ENCODE measurements around the gene BAD. TPM values are rescaled to one million over a fixed set of nuclear protein-coding genes. Genes with fewer than 3 reads are reported as not detected.

Gene BAD
- total and polyA plus RNA-seq, 10 of the 15 experiments (the other 5 are each of a cell fraction or from before 2014, with no cell fraction given), result 1.5 to 67.2 (median 39.6) TPM

DNA sequence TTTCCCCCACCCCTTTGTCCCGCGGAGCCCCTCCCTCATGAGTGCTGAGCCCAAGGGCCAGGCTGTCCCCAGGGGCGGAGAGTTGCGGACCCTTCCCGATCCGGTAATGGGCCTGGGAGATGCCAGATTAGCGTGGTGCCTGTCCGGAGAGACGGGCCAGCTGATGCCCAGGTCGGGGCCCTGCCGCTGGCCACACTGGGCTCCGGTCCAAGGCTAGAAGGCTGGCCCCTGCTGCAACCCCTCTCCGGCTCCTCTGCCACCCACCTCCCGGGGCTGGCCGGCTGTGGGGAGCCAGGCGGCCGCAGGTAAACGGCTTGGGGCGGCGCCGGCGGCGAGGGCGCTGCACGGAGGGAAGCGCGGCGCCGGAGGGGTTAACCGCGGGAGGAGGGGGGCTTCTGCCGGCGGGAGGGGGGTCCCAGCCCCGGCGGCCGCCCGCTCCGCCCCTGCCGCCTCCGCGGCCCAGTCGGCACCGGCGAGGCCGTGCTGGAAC lies 6.8 kb upstream of the BAD start, which contains the start of gene KCNK4 (continued):
- TF ChIP-seq, protein P1, sequence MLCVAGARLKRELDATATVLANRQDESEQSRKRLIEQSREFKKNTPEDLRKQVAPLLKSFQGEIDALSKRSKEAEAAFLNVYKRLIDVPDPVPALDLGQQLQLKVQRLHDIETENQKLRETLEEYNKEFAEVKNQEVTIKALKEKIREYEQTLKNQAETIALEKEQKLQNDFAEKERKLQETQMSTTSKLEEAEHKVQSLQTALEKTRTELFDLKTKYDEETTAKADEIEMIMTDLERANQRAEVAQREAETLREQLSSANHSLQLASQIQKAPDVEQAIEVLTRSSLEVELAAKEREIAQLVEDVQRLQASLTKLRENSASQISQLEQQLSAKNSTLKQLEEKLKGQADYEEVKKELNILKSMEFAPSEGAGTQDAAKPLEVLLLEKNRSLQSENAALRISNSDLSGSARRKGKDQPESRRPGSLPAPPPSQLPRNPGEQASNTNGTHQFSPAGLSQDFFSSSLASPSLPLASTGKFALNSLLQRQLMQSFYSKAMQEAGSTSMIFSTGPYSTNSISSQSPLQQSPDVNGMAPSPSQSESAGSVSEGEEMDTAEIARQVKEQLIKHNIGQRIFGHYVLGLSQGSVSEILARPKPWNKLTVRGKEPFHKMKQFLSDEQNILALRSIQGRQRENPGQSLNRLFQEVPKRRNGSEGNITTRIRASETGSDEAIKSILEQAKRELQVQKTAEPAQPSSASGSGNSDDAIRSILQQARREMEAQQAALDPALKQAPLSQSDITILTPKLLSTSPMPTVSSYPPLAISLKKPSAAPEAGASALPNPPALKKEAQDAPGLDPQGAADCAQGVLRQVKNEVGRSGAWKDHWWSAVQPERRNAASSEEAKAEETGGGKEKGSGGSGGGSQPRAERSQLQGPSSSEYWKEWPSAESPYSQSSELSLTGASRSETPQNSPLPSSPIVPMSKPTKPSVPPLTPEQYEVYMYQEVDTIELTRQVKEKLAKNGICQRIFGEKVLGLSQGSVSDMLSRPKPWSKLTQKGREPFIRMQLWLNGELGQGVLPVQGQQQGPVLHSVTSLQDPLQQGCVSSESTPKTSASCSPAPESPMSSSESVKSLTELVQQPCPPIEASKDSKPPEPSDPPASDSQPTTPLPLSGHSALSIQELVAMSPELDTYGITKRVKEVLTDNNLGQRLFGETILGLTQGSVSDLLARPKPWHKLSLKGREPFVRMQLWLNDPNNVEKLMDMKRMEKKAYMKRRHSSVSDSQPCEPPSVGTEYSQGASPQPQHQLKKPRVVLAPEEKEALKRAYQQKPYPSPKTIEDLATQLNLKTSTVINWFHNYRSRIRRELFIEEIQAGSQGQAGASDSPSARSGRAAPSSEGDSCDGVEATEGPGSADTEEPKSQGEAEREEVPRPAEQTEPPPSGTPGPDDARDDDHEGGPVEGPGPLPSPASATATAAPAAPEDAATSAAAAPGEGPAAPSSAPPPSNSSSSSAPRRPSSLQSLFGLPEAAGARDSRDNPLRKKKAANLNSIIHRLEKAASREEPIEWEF (IDR thresholded peaks at IDR 0.05; ENCODE audit: insufficient replicate concordance, low read depth, low read length), result no peak
- no peak for TF ChIP-seq NFIC (IDR thresholded peaks at IDR 0.05; ENCODE audit: low read depth, low read length)
- TF ChIP-seq RELA (IDR thresholded peaks at IDR 0.05; ENCODE audit: borderline replicate concordance, partially characterized antibody), result no peak

DNA sequence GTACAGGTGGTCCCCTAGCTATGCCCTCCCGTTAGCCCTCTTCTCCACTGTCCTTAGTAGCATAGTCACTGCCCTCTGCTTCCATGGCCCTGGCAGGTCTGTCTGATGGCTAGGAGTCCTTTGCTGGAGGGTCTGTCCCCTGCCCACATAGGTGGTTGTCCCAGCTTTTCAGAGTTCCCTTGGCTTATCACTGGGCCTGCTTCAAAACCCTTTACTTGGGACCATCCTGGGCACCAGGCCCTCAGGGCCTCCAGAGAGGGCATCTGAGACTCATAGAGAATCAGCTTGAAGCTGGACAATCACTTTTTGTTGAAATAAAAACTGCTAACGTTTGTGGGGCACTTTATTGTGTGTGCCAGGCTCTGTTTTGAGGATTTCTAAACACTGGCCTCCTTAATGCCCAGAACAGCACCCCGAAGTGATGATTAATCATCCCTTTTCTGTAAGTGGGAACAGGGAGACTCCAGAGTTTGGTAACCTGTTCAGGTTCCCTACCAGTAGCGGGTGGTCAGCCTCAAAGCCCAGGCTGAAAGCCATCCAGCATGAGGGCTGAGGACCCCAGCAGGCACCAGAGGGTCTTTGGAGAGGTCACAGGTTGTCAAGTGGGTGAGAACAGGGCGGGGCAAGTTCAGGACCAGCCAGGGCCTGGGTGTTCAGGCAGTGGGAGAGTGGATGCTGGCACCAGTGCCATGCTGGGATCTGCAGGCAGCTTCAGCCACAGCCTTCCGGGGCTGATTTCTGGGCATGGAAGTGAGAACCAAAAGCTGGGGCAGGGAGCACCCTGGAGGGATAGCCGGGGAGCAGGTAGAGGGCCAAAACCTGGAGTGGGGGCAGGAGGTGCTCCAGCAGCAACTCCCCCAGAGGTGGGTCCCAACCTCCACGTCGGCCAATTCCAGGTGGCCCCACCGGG lies 6.1 kb upstream of the BAD start:
- intact Hi-C loops (cut with micrococcal nuclease; ENCODE audit: unreplicated experiment), result no loop called here
- ChIA-PET CTCF (interaction anchor here (0.6 to 2.3 kb wide), 4 partner anchors 10 to 78 kb away, joined by 3 to 9 read pairs (median 5); partner anchors contain the start of gene CATSPERZ), SMC1A (ENCODE audit: uncharacterized antibody, unreplicated experiment) (interaction anchor here (0.5 kb wide), 1 partner anchor 21 kb away, joined by 3 read pairs; no protein-coding TSS in a partner anchor), POLR2A (interaction anchor here (0.7 kb wide), 1 partner anchor 12 kb away, joined by 4 read pairs; no protein-coding TSS in a partner anchor), RAD21 (ENCODE audit: unreplicated experiment) (no interaction called here)
- no peak overlapping the region for H3K4me3 ChIP-seq
- H3K4me2 ChIP-seq (ENCODE audit: control insufficient read depth, insufficient read depth), result no peak overlapping the region
- no peak overlapping the region for H2AFZ ChIP-seq (ENCODE audit: control insufficient read depth, low read depth, low read length)
- DNase-seq (ENCODE audit: low read depth, low spot score) (no peak), ATAC-seq (no peak), FAIRE-seq (no peak)
- H4K20me1 ChIP-seq (ENCODE audit: control insufficient read depth, insufficient read depth), result no peaks in the 10 kb centered on the region; the same call in 1 of the 2 replicates
- 35% methylated on average over 10 of the region's 10 CpGs for WGBS (ENCODE audit: insufficient coverage, insufficient replicate concordance, low lambda C conversion rate, missing lambda C conversion rate)
- BruUV-seq (replicated peaks), result no TSS peak
- H3K36me3 ChIP-seq (ENCODE audit: control insufficient read depth in 2 of 2, insufficient read depth in 2 of 2, low read length in 1 of 2), result peaks cover 0 to 2% of the 10 kb centered on the region in 2 experiments; a peak in 2 of 4 replicates
- no peaks in the 10 kb centered on the region for H3K9me3 ChIP-seq (replicated peaks; ENCODE audit: control insufficient read depth, insufficient read depth, low read length)
- peaks cover 7% of the 10 kb centered on the region for H3K4me1 ChIP-seq (ENCODE audit: control insufficient read depth, insufficient read depth, low read length)
- H3K27me3 ChIP-seq (replicated peaks in 1 of 2; ENCODE audit: control insufficient read depth in 2 of 2, insufficient read depth in 2 of 2, low read length in 1 of 2), result peaks cover 3 to 10% of the 10 kb centered on the region in 2 experiments
- 0 out of 2 replicates have a peak, but pooled peaks cover 6% of the 10 kb centered on the region for H3K79me2 ChIP-seq (ENCODE audit: control insufficient read depth, insufficient read depth, low read length)
- in situ Hi-C loops (cut with MboI), result no loop called here
- H3K9ac ChIP-seq (ENCODE audit: control insufficient read depth, insufficient read depth, low read length), result no peak overlapping the region
- no peak overlapping the region for H3K27ac ChIP-seq (ENCODE audit: control insufficient read depth, insufficient read depth)
- no peak for TF ChIP-seq CBX5 (IDR thresholded peaks at IDR 0.05; ENCODE audit: low read depth)
